Thoracic aorta (tissue), 2 donors: ENCODE measurements around the gene CTXN1. TPM values are rescaled to one million over a fixed set of nuclear protein-coding genes. Genes with fewer than 3 reads are reported as not detected.
A peak's percentile ranks its signal among the peaks of the same experiment; 100 is the strongest.

Source experiments
- ATAC-seq: fragments of 150-250 bp; one replicate; pipeline ENCODE4 v1.8.0; 2017; ENCODE audit warnings: low read depth; ENCODE audit not compliant: insufficient number of reproducible peaks, low FRiP score
- DNase-seq: peaks from one replicate; pipeline ENCODE4 v3.0.0-alpha.2; 2020; ENCODE audit warnings: low spot score
- H3K27ac ChIP-seq, 2 donors: fragments of 200-600 bp; sonication (generic); 1 replicate in 1 of 2; 2 replicates in 1 of 2; pipeline ENCODE4 v1.5.1; 2016; ENCODE audit warnings: mild to moderate bottlenecking in 2 of 2, moderate library complexity in 2 of 2
- H3K27me3 ChIP-seq: fragments of 200-600 bp; sonication (generic); replicated peaks from 2 replicates; pipeline ENCODE4 v1.6.0; 2016; ENCODE audit warnings: mild to moderate bottlenecking; ENCODE audit not compliant: insufficient read depth
- H3K36me3 ChIP-seq: fragments of 200-600 bp; sonication (generic); one replicate; pipeline ENCODE4 v1.5.1; 2016
- H3K4me1 ChIP-seq, 2 donors: fragments of 200-600 bp; sonication (generic); 1 replicate in 1 of 2; 2 replicates in 1 of 2; pipeline versions ENCODE4 v1.5.1 to v1.6.0; 2016; ENCODE audit warnings: low read depth in 2 of 2, mild to moderate bottlenecking in 1 of 2; ENCODE audit not compliant: control insufficient read depth in 1 of 2
- H3K4me3 ChIP-seq: fragments of 200-600 bp; sonication (generic); 2 replicates; pipeline ENCODE4 v1.5.1; 2016; ENCODE audit warnings: mild to moderate bottlenecking
- H3K9me3 ChIP-seq: fragments of 200-600 bp; sonication (generic); 2 replicates; pipeline ENCODE4 v1.5.1; 2016
- CTCF ChIP-seq: fragments of 200-600 bp; sonication (generic); IDR thresholded peaks from one replicate; pipeline ENCODE4 v1.5.1; 2019; ENCODE audit warnings: antibody characterized with exemption
- total RNA-seq, 2 donors: library from RNA; depleted of rRNA; stranded (reverse); fragments of >200 nt; gene quantifications; one replicate each; pipeline versions ENCODE4 v1.1.0 to v1.2.3, GENCODE V29; 2016

Gene CTXN1
- total RNA-seq, 2 donors from 2014 or later: 0.54 TPM; not detected in 1

DNA sequence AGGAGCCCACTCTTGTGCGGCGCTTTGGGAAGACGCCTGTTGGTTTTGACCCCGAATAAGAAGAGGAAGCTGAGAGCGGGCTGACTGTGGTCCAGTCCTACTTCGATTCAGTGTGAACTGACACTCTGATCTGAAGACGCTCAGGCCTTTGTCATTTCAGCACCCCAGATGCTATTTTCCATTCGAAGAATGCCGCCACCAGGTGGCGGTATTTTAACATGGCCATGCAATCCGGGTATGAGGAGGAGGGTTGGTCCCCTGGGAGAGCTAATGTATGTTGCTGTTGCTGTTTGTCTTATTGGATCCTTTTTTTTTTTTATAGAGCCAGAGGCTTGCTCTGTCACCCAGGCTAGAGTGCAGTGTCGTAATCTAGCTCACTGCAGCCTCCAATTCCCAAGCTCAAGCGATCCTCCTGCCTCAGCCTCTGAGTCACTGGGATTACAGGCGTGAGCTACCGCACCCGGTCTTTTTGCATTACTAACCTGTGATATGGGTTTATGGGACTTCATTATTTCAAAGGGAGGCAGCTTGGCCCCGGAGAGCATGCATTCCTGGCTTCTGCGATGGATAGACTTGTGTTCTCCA, 18.3 kb upstream of the CTXN1 start:
- Histone ChIP-seq H3K4me3 (peak overlapping the region; percentile 84), H3K4me1 (peaks cover 11 to 19% of the 10 kb centered on the region in 2 donors), H3K36me3 (peaks cover 12% of the 10 kb centered on the region), H3K9me3 (no peaks in the 10 kb centered on the region), H3K27ac (peak overlapping the region; percentile 59 to 80), H3K27me3 (no peaks in the 10 kb centered on the region)
- ATAC-seq (peak; percentile 34), DNase-seq (peak; percentile 82)
- TF ChIP-seq CTCF: peak; percentile 84

DNA sequence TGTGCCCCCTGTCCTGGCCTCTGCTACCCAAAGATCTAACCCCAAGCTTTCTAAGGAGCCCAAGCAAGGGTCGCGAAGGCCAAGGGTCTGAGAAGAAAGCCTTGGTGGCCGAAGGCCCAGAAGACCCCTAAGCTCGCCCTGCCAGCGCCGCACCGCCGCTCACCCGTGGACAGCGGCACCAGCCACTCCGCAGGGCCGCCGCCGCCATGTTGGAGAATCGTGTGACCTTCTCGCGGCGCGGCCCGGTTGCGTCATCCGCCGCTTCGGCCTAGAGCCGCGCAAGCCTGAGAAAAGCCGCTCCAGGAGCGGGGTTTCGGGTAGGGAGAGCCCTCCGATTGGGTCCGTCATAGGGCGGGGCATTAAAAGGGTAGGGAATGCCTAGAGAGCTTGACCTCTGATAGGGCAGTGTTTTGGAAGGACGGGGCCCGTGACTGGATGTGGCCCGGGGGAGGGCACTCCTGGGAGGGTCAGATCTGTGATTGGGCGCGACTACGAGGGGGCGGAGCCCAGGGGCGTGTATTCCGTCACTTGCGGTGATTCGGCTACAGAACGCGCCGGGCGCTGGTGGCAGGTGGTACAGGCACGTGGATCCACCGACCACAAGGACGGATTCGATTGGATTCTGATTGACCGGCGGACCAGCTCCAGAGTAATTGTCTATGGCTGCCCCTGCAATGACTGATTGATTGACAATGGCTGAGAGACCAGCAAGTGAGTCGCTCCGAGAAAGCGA, 17.7 kb upstream of the CTXN1 start, which contains the start of gene TIMM44:
Gene TIMM44 (minus strand): TSS at position 223 of the 733 bp plus-strand sequence. CDS start 15 bp downstream, at position 208.
- TF ChIP-seq CTCF: no peak
- peak within 1 kb of the TSS; percentile 91 to 96 for H3K27ac ChIP-seq
- DNase-seq (peak; percentile 95), ATAC-seq (peak; percentile 100)
- H3K4me1 ChIP-seq: peaks cover 11 to 19% of the 10 kb centered on the region in 2 donors
- peak within 1 kb of the TSS; percentile 84 for H3K4me3 ChIP-seq
- H3K9me3 ChIP-seq: no peaks in the 10 kb centered on the region
- peaks cover 12% of the 10 kb centered on the region for H3K36me3 ChIP-seq
- no peaks in the 10 kb centered on the region for H3K27me3 ChIP-seq

DNA sequence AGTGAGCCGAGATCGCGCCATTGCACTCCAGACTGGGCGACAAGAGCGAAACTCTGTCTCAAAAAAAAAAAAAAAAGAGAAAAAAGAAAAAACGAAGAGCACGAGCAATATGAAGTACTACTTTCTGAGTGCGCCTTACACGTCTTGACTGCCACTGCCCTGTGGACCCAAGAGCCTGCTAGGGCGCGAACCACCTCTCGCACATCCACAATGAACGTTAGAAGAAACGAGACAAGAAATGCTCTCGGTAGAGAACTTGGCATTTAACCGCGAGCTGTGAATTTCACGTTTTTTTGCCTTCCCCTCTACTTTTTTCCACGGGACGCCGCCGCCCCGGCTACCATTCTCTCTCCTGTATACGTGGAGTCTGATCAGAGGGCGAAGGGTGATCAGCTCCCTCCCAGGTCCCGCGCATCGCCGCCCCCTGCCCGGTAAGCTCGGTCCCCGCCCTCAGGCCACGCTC, 17.1 kb upstream of the CTXN1 start:
- TF ChIP-seq CTCF: no peak
- Histone ChIP-seq H3K27me3 (no peaks in the 10 kb centered on the region), H3K4me3 (peak overlapping the region; percentile 84), H3K4me1 (peaks cover 11 to 19% of the 10 kb centered on the region in 2 donors), H3K27ac (peak overlapping the region; percentile 91 to 96), H3K36me3 (peaks cover 17% of the 10 kb centered on the region), H3K9me3 (no peaks in the 10 kb centered on the region)
- ATAC-seq (no peak), DNase-seq (no peak)

- ATAC-seq (no peak), DNase-seq (no peak)
- Histone ChIP-seq H3K9me3 (no peaks in the 10 kb centered on the region), H3K27me3 (no peaks in the 10 kb centered on the region), H3K4me1 (peaks cover 11 to 19% of the 10 kb centered on the region in 2 donors), H3K4me3 (peak overlapping the region; percentile 84), H3K36me3 (peaks cover 27% of the 10 kb centered on the region), H3K27ac (no peak overlapping the region)
- TF ChIP-seq CTCF: no peak
Measured at GRCh38 chr19:7941895-7942596, 16.1 kb upstream of the CTXN1 start.

DNA sequence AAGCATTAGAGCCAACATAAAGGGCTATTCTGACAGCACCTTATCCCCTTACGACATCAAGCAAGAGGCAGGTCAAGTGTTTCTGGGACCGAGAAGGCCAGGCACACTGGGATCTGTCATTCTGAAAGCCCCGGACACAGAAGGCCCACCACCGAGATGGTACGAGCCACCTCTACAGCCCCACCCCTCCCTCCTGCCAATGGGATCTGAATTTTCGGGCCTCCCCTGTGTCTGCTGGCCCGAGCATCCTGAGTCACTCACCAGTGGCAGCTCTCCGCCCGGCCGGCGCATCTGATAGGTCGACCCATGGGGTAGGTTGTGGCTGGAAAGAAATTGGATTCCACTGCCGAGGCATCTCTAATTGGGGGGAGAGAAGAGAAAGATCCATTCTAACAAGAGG, 14.9 kb upstream of the CTXN1 start:
- no peak overlapping the region for H3K27ac ChIP-seq
- DNase-seq: no peak
- H3K4me1 ChIP-seq: peaks cover 11 to 19% of the 10 kb centered on the region in 2 donors
- no peaks in the 10 kb centered on the region for H3K9me3 ChIP-seq
- H3K4me3 ChIP-seq: no peak overlapping the region
- peaks cover 39% of the 10 kb centered on the region for H3K36me3 ChIP-seq
- TF ChIP-seq CTCF: no peak
- no peaks in the 10 kb centered on the region for H3K27me3 ChIP-seq
- no peak for ATAC-seq
